GM21367 (cell line): Measurements from ENCODE around the gene AFF3.

Experiments
- ATAC-seq: cut with Tn5 transposase; IDR thresholded peaks from one replicate; pipeline ENCODE4 v1.9.1; 2021; ENCODE audit not compliant: unreplicated experiment

AFF3 gene

DNA sequence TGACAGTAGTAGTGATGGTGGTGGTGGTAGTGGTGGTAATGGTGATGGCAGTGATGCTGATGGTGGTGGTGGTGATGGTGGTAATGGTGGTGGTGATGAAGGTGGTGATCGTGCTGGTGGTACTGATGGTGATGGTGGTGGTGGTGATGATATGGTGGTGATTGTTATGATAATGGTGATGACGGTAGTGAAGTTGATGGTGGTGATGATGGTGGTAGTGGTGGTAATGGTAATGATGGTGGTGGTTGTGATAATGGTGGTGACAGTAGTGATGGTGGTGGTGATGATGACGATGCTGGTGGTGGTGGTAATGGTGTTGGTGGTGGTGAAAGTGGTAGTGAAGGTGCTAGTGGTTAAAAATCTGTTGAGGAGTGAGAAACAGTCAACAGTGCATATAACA lies 125.6 kb downstream of the AFF3 start:
- ATAC-seq: no peak

- ATAC-seq: no peak
Measured at GRCh38 chr2:100015849-100016248, 126.5 kb downstream of the AFF3 start.

GRCh38 chr2:100013892-100014677 lies 128.3 kb downstream of the AFF3 start:
- no peak for ATAC-seq

GRCh38 chr2:100012561-100012960 lies 129.8 kb downstream of the AFF3 start:
- no peak for ATAC-seq

- no peak for ATAC-seq
Measured at GRCh38 chr2:100011272-100011731, 131.1 kb downstream of the AFF3 start.

GRCh38 chr2:100010606-100011005 lies 131.8 kb downstream of the AFF3 start:
- no peak for ATAC-seq

GRCh38 chr2:100009743-100010142 lies 132.6 kb downstream of the AFF3 start:
- no peak for ATAC-seq

- no peak for ATAC-seq
Measured at GRCh38 chr2:100008956-100009355, 133.4 kb downstream of the AFF3 start.

- ATAC-seq: no peak
Measured at GRCh38 chr2:100006516-100006915, 135.9 kb downstream of the AFF3 start.

DNA sequence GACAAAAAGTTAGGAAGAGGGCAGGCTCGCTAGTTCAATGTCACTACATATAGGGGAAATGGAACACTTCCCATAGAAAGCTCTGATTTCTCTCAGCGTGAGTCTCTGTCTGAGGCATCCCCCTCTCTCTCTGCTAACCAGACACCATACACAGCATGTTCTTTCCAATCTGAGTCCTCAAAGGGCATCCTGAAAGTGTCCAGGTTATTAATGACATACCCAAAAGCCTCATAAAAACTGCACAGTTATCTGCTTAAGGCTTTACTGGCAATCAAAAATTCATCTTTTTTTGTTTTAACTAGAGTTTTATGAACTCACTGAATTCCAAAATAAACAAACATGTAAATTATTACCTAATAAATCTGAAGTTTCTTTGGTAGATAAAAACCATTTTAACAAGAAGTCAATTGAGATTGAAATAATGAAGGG lies 137.4 kb downstream of the AFF3 start:
- ATAC-seq: no peak

DNA sequence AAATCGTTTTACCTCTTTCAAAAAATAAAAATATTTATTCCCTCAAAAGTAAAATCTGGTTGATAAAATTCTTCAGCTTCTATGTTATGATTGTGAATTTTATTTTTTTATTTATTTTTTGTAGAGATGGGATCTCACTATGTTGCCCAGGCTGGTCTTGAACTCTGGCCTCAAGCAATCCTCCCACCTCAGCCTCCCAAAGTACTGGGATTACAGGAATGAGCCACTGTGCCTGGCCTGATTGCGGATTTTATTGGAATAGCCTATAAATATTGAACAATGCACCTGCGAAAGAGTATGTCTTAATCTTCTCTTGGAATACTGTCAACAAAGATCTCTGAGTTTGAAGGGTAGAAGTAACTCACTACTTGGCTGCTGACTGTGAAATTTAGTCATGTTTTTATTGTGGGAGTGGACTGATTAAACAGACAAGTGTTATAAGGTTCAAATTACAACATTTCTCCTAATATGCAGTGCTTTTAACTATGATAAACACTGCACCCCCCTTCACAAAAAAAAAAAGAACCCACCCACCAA lies 138.0 kb downstream of the AFF3 start:
- no peak for ATAC-seq

GRCh38 chr2:100002059-100002458 lies 140.3 kb downstream of the AFF3 start:
- ATAC-seq: no peak

DNA sequence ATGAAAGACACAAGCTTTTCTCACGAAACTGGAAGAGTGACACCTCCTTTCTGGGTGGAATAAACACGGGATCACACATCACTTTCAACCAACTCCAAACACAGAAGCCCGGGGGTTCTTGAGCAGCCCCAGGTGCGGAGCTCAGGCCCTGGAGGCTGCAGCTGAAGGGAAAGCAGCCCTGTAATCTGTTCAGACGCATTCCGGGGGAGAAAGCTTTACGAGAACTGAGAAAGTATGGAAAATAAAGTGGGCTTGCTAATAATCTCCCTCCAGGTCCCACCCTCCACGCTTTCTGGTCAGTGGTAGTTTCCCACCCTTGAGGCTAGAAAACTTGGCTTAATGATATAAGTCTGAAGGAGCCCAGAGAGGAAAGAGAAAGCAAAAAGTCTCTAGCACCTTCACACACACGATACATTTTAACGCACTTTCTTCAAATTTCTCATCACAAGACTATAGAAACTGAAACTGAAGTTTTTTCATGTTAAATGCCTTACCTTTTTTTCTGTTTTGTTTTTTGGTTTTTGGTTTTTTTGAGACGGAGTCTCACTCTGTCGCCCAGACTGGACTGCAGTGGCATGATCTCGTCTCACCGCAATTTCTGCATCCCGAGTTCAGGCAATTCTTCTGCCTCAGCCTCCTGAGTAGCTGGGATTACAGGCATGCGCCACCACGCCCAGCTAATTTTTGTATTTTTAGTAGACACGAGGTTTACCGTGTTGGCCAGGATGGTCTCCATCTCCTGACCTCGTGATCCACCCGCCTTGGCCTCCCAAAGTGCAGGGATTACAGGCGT lies 141.3 kb downstream of the AFF3 start:
- no peak for ATAC-seq

- no peak for ATAC-seq
Measured at GRCh38 chr2:99998651-99999320, 143.6 kb downstream of the AFF3 start.

GRCh38 chr2:99989905-99990304 lies 152.5 kb downstream of the AFF3 start:
- ATAC-seq: no peak

DNA sequence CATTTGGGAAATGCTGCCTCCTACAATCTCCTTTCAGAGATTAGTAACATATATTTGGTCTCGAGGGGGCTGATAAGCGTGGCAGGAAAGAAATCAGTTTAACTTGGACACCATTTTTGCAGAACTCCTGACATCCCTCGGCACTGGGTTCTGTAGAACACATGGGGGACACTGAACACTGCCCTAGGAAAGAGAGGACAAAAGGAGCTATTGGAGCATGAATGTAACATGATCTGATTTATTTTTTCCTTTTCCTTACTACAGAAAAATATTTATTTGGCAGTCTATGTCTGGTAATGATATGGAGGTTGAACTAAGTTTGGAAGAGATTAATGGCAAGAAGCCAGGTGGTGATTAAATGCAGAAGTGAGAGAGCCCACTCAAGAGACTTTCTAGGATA lies 153.8 kb downstream of the AFF3 start:
- no peak for ATAC-seq

DNA sequence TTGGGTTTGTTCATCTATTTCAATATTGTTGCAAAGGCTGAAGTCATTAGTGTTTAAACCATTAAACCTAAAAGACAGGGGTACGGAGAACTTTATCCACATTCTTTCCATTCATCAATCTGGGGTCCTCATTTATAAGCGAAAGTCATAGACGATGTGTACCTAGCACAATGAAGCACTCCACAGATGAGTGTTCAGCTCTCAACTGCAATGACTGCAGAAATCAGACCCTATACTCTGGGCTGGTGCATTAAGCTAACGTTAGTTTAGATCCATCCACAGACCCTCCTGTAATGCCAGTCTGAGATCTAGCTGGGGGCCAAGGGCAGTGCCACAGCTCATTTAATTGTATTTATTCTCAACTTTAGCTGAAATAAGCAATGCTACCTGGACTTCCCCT lies 155.2 kb downstream of the AFF3 start:
- ATAC-seq: no peak

DNA sequence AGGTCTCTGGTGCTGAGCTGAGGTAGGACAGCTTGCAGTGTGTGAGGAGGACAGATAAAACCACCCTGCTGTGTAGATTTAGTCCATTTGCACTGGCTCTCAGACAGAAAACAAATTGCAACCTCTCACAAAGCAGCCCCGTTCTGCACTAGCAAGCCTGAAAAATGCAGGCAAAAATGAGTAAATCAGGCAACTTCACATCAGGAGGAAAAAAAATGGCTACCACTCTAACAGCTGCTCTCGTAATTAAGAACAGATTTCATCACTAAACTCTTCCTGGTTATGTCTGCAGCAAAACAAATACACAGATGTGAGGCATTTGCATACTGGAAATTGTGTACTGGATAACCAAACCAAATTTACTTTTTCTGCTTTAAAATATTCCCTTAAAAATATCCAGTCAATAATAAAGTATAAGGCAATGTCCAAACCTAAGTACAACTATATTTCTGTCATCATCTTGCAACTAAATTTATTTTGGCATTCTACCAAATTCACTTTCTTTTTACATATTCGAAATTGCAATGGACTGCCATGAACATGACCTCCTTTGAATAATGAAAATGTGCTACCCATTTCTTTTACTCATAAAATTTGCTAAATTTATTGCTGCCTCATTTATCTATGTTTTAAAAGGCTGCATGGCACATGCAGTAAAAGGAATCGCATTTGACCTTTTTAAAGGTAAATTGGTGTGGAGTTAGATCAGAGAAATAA lies 157.4 kb downstream of the AFF3 start:
- no peak for ATAC-seq

DNA sequence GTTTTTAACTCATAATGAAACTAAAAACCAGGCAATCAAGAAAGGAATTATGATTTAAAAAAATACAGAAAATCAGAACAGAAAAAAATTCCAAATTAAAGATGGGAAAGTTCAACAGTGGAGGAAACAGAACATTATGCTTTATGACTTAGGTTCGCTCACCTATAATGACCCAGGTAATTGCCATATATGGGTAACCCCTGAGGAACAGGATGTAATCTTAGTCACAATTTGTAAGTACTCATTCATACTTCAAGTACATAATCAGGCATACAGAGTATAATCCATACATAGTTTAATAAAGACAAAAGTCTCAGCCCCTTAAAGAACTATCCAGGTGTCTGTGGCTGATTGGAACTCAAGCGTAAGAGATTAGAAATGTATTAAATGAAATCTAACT lies 159.6 kb downstream of the AFF3 start:
- ATAC-seq: no peak

- ATAC-seq: no peak
Measured at GRCh38 chr2:99981840-99982239, 160.6 kb downstream of the AFF3 start.

- no peak for ATAC-seq
Measured at GRCh38 chr2:99980176-99980575, 162.2 kb downstream of the AFF3 start.
